HG03196 (cell line): ENCODE measurements around the gene SMIM35.
"Not testable (repeated sequence)": the region's sequence is repeated elsewhere in the genome, so short reads cannot be mapped to it uniquely, and the experiment has no call there.

ENCODE experiments used
- ATAC-seq: cut with Tn5 transposase; IDR thresholded peaks from one replicate; pipeline ENCODE4 v1.9.1; 2021; ENCODE audit not compliant: unreplicated experiment

The SMIM35 gene

DNA sequence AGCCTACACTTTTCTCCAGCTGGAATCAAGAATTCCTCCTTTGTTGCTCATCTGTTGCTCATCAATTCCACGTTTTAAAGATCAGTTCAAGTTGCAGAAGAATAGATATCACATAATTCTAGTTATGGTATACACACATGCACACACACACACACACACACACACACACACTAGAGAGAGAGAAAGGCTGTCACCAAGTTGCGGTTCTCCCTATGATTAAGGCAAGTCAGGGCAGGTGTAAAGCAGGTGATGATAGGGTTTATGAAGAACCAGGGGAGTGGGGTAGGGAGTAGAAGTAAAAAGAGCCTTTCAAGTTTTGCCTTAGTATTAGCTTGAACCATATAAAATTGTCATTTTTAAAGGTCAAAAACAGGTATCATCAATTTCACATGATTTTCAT is 41.6 kb downstream of the SMIM35 start:
- ATAC-seq = no peak

DNA sequence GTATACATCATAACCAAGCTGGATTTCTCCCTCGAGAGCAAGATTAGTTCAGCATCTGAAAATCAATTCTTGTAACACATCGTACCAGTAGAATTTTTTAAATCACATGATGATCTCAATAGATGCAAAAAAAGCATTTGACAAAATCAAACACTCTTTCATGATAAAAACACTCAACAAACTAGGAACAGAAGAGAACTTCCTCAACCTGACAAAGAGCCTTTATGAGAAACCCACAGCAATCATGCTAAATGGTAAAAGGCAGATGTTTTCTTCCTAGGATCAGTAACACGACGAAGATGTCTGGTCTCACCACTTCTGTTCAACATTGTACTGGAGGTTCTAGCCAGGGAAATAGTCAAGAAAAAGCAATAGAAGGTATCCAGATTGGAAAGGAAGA is 44.0 kb downstream of the SMIM35 start:
- ATAC-seq = no peak

- ATAC-seq = no peak
These were observed 44.6 kb downstream of the SMIM35 start for GRCh38 chr11:118042141-118042540.

DNA sequence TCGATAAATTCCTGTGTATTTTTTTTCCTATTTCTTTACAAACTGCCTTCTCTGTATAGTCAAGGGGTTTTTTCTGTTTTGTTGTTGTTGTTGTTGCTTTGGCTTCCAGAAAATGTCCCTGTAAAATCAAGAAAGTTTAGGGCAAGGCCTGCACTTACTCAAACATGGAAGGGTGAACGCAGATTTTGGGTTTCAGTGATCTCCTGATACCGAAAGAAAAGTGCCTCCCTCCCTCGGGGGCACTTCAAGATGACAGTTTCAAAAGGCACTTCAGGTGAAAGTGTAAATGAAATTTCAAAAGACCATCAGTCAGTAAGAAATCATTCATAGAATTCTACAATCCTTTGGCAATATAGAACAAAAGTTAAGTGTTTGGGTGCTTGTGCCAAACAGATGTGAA is 53.3 kb downstream of the SMIM35 start:
- no peak for ATAC-seq

DNA sequence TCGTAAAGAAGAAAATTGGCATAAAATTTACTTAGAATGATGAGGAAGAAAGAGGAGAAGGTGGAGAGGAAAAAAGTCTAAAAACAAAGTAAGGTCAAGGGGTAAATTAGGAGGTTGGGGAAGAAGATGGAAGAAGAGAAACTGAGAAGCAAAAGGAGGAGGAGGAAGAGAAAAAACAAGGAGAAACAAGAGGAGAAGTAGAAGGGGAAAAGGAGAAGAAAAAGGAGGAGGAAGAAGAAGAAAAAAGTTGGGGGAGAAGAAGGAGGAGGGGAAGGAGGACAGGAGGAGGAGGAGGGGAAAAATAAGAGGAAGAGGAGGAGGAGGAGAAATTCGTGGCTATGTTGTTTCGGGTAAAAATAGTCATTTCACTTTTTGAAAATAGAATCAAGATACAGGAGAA is 58.1 kb downstream of the SMIM35 start:
- ATAC-seq = no peak

DNA sequence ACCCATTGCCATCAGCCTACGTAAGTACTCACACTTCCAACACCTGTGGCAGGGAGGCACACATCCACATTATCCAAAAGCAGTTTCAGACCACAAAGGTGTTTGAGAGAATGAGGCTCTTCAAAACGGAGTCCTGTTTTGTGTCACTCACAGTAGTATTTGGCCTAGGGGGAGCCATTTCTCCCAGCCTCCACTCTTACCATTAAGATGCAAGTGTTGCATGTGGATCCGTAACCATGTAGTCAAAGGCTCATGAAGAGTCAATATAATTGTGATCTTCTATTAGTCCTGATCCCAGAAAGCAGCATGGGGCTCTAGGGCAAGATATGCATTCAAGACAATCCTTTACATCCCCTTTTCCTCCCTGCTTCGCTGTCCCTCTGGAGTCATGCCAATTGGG is 59.1 kb downstream of the SMIM35 start:
- ATAC-seq = no peak

DNA sequence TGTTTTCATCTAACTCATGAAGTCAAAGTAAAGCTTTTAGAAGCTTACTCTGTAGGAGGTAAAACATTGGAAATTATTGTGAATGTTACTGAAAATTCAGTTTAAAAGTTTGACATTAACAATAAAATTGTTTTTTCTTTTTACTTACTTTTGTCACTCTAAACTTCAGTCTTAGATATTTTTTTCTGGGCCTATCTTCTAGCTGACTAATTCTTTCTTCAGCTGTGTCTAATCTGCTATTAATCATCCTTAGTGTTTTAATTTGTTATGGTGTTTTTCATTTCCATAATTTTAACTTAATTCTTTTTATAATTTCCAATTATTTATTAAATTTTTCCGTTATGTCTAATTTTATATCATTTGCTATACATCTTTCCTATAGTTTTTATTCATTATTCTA is 65.6 kb downstream of the SMIM35 start:
- no peak for ATAC-seq

GRCh38 chr11:118018401-118018800 is 68.4 kb downstream of the SMIM35 start:
- no peak for ATAC-seq

GRCh38 chr11:118017631-118018315 is 69.0 kb downstream of the SMIM35 start:
- no peak for ATAC-seq

DNA sequence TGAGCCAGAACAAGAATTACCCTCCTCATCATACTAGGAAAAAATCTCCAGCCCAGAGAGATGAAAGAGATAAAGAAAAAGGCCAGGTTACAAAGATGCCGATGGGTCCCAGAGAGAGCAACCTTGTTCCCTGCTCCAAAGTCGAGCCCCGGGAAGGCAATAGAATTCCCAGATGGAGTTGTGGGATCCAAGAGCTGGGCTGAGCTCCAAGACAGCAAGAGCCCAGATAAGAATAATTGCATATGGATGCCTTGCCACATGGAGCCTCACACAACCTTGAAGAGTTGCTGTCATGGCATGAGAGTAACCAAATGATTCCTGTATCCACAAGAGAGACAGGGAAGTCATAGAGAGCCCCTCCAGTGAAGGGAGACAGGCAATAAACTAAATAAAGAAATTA is 69.7 kb downstream of the SMIM35 start:
- no peak for ATAC-seq

- ATAC-seq = no peak
These were observed 70.7 kb downstream of the SMIM35 start for GRCh38 chr11:118016104-118016503.

GRCh38 chr11:118015385-118015841 is 71.3 kb downstream of the SMIM35 start:
- no peak for ATAC-seq

GRCh38 chr11:118014022-118014421 is 72.7 kb downstream of the SMIM35 start:
- no peak for ATAC-seq

DNA sequence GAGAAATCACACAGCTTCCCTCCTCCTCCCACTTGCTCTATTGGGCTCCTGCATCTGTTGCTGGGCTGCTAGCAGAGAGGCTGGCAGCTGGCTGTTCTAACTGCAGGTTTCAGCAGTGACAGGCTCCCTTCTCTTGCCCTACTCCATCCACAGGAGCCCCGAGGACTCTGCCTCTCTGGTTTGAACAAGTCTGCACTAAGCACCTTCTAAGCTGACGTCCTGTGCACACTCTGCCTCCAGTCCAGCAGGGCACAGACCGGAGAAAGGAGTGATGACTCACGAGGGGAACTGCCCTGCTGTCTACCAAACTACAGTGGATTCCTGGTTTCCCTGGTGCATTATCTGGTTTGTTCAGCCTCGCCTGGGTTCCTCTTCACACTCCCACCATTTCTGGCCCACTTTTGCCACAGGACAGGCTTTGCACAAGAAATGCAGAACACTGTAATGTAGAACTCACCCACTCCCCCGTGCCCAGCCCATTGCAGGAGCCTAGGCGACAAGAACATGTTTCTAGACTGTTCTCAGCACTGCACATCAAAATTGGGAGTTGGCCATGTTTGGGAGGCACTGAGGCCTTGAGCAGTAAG is 74.6 kb downstream of the SMIM35 start:
- peak; percentile 39 for ATAC-seq

- peak; percentile 78 for ATAC-seq
These were observed 75.9 kb downstream of the SMIM35 start for GRCh38 chr11:118010738-118011461.

DNA sequence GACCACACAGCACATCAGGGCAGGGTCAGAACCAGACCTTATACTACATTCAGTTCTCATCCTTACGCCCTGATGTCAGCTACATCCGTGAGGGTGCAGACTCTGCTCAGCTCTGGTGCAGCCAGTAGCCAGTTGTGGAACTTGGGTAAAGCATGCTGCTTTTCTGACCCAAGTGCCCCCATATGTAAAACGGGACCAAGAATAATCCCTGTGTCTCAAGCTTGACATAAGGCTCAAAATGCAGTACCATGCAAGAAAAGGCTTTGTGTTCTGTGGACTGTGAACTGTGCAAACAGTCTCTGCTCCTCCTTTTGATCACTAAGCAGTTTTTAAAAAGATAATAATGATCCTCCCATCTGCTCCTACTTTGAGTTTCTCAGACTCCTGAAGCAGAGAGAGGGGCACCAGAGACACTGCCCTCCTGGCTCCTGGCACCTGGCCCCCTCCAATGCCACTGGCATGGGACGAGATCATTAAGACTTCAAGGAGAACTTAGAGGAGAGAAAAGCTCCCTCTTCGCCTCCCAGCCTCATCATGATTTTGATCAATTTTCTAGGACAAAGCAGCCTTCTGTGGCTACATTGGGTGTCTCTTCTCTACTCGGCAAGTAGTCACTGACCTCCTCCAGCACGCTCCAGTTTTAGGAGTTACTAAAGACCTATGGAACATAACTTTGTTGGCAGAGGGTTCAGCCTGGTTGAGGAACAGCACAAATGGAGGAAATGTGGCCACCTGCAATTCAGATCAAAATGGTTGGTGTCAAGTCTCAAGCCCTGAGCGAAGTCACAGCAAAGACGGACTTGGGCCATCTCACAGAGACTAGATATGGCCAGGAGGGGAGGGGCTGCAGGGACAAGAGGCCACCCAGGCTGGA is 76.7 kb downstream of the SMIM35 start:
- no peak for ATAC-seq

DNA sequence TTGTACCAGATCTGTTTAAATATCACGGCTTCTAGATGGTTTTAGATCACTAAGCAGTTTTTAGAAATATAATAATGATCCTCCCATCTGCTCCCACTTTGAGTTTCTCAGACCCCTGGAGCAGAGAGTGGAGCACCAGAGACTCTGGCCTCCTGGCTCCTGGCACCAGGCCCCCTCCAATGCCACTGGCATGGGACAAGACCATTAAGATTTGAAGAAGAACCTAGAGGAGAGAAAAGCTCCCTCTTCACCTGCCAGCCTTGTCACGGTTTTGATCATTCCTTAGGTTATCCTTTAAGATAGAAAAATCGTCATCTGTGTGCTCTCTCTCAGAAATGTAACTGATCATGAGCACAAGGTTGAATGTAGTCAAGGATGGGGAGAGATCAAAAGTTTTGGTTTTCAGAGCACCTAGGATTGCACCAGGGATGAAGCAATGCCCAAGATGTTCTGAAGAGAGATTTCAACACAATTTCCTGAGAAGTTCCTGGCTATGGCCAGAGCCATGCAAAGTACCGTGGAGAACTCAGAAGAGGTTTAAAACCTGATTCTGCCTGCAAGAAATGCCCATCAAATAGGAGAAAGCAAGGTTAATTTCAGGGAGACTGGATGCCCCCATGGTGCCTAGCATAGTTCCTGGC is 78.4 kb downstream of the SMIM35 start:
- no peak for ATAC-seq

DNA sequence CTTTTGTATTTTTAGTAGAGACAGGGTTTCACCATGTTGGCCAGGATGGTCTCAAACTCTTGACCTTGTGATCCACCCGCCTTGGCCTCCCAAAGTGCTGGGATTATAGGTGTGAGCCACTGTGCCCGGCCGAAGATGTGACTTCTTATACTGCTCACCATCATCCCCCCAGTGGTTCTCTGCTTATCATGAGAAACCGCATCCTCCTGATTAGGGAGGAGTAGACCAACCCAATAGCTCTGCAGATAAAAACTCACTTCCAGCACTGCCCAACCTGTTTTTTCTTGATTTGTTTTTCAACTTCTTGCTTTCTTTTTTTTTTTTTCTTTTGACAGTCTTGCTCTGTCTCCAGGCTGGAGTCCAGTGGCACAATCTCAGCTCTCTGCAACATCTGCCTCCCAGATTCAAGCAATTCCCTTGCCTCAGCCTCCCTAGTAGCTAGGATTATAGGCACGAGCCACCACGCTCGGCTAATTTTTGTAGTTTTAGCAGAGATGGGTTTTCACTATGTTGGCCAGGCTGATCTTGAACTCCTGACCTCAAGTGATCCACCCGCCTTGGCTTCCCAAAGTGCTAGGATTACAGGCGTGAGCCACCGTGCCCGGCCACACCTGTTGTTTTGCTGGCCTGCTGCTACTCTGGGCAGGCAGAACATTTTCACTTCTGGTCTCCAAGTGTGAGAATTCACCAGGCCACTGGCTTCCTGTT is 79.0 kb downstream of the SMIM35 start:
- ATAC-seq = not testable (repeated sequence)

DNA sequence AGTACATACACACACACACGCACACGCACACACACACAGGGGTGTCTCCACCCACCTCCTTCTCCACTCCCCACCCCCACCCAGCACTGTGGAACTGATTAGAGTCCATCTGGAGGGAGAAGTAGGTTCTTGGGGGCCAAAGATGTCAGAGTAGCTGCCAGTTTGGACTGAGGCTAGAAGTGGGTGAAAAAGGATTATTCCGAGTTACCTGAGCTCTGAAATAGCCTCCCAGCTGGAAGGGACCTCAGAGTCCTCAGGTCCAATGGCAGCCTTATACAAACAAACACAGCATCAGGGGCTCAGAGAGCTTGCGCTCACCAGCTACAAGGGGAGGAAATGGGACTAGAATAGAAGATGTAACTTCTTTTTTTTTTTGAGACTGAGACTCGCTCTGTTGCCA is 79.7 kb downstream of the SMIM35 start:
- no peak for ATAC-seq

- ATAC-seq = no peak
These were observed 80.6 kb downstream of the SMIM35 start for GRCh38 chr11:118006153-118006534.
